Tibial nerve (tissue), 3 donors: Measurements from ENCODE around the gene TRAPPC2L.

Experiments
- CTCF ChIP-seq, 5 experiments: fragments of 200-600 bp in 3 of 5; fragments of 450-650 bp in 2 of 5; sonication (generic) in 3 of 5; IDR thresholded peaks; one replicate each; pipeline ENCODE4 v1.5.1; 2016 to 2019; ENCODE audit warnings: antibody characterized with exemption in 5 of 5, mild to moderate bottlenecking in 3 of 5, moderate library complexity in 2 of 5
- POLR2A ChIP-seq, 2 donors: fragments of 450-650 bp; IDR thresholded peaks; one replicate each; pipeline ENCODE4 v1.6.1; 2017; ENCODE audit warnings: antibody characterized with exemption in 2 of 2, mild to moderate bottlenecking in 2 of 2, moderate library complexity in 2 of 2

- TF ChIP-seq CTCF (IDR thresholded peaks at IDR 0.05) (no peak), POLR2A (IDR thresholded peaks at IDR 0.05) (no peak)
Measured at GRCh38 chr16:88877564-88878289, 20.8 kb downstream of the TRAPPC2L start.
